Astrocyte of the cerebellum (primary cell): ENCODE measurements around the gene IRF3.

Experiments
- DNase-seq: peaks from one replicate; pipeline ENCODE4 v3.0.0-alpha.2; 2011; ENCODE audit warnings: low read depth
- H3K4me3 ChIP-seq: 2 replicates; pipeline ENCODE4 v1.5.1; 2011; ENCODE audit warnings: mild to moderate bottlenecking, low read depth, low read length, moderate library complexity
- in situ Hi-C: cut with HindIII; loops from 2 replicates; pipeline ENCODE4 v1.10.0; 2017; ENCODE audit warnings: low sequenced_read_pairs
- TF ChIP-seq, protein P1 (sequence below): IDR thresholded peaks from 2 replicates; pipeline ENCODE4 v1.5.1; 2012; ENCODE audit warnings: low read length, low read depth, moderate library complexity, mild to moderate bottlenecking; ENCODE audit errors: missing control alignments

Gene IRF3

DNA sequence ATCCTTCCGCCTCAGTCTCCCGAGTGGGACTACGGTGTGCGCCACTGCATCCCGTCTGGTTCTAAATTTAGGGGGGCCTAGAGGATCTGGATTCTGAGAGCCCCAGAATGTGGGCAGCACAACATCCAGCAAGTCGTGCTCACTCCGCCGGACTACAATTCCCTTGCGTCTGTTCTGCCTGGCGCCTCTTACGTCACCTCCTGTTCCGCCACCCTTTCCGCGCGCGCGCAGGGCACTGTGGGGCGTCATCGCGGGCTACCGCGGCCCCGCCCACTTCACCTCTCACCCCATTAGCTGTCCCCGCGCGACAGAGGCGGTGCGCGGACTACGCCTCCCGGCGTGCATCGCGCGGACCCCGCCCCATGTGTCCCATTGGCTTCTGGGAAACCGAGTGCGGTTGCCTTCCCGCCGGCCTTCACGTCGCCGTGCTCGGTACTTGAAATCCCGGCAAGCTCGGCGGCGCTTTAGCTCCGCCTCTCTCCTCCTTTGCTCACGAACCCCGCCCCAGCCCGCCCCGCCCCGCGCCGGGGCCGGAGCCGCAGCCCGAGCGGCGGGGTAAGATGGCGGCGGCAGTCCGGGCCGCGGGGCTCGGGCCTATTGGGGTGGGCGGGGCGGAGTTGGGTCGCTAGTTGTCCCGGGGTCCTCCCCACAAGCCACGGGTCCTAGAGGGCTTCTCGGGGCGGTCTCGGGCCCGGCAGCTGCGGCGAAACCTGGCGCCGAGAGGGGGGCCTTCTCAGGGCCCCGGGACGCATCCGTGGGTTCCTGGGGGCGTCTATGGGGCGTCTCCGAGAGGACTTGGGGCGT lies 23.8 kb downstream of the IRF3 start, which contains the start of gene SCAF1:
SCAF1 (plus strand) TSS at position 522 of the 804 bp plus-strand sequence. CDS start 2,818 bp downstream, outside the sequence.
- DNase-seq: peak; percentile 99
- H3K4me3 ChIP-seq: peak within 1 kb of the TSS; percentile 100
- in situ Hi-C loops: loop anchor here (10.0 kb wide), 1 partner anchor 127 kb away; the partner anchor contains the start of gene FCGRT
- TF ChIP-seq, protein P1, sequence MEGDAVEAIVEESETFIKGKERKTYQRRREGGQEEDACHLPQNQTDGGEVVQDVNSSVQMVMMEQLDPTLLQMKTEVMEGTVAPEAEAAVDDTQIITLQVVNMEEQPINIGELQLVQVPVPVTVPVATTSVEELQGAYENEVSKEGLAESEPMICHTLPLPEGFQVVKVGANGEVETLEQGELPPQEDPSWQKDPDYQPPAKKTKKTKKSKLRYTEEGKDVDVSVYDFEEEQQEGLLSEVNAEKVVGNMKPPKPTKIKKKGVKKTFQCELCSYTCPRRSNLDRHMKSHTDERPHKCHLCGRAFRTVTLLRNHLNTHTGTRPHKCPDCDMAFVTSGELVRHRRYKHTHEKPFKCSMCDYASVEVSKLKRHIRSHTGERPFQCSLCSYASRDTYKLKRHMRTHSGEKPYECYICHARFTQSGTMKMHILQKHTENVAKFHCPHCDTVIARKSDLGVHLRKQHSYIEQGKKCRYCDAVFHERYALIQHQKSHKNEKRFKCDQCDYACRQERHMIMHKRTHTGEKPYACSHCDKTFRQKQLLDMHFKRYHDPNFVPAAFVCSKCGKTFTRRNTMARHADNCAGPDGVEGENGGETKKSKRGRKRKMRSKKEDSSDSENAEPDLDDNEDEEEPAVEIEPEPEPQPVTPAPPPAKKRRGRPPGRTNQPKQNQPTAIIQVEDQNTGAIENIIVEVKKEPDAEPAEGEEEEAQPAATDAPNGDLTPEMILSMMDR: no peak

DNA sequence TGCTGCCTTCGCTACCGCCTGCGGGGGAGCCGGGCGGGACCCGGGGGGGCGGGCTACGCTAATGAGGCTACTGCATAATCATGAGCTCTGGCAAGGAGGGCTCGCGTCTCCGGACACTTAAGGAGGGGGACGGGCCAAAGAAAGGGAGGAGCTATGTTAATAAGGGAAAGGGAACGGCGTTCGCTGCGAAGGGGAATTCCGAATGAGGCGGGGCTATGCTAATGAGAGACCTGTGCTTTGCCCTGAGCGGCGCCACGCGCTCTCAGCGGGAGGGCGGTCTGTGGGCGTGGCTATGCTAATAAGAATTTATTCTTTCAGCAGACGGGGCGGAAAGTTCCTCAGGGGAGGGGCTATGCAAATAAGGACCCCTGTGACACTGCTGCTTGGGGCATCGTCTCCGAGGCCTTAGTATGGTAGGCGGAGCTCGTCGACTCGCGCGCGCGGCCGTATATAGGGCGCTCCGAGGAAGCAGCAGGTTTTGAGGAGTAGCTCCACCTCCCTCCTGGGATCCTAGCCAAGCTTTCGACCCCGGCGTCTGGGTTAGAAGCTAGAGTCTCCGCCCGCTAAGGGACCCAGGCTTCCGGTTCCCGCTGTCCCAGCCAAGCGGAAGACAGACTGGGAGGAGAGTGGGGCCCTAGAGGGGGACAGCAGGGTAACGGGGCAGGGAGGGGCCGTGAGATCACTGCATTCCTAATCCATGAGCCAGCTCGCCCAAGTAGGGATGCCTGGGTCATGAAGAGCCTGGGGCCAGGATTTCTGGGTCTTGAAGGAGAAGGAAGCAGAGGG lies 25.4 kb downstream of the IRF3 start, which contains the start of gene RRAS:
RRAS (minus strand) TSS at position 31 of the 786 bp plus-strand sequence. CDS start 45 bp downstream, outside the sequence.
- TF ChIP-seq, protein P1: no peak
- peak; percentile 99 for DNase-seq
- H3K4me3 ChIP-seq: peak within 1 kb of the TSS; percentile 69
- in situ Hi-C loops: loop anchor here (10.0 kb wide), 1 partner anchor 126 kb away; the partner anchor contains the start of gene FCGRT

DNA sequence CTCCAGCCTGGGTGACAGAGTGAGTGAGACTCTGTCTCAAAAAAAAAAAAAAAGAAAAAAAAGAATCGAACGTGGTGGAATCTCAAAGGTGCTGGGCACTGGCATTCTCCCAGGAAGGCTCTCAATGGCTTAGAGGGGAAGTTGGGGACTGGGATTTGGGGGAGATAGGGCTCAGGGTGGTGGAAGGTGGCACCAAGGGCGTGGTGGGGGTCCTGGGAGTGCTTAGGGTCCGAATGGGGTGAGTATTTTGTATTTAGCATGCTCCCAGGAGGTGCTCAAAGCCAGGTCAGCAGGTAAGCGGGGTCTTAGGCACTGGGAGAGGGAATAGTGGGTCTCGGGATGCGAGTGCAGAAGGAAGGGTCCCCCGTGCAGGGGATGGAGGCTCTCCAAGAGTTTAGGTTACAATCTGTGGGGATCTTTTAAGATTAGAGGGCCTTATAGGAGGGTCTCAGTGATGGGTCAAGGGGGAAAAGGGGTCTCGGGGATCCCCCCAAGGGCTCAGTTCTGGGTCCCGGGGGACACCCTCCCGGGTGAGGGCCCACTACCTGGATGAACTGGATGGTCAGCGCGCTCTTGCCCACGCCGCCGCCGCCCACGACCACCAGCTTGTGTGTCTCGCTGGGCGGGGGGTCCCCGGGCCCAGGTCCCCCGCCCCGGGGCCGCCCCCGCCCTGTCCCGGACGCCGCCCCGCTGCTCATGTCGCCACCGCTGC lies 26.1 kb downstream of the IRF3 start:
- H3K4me3 ChIP-seq: peak overlapping the region; percentile 69
- TF ChIP-seq, protein P1: no peak
- in situ Hi-C loops: loop anchor here (10.0 kb wide), 1 partner anchor 125 kb away; the partner anchor contains the start of gene FCGRT
- no peak for DNase-seq

DNA sequence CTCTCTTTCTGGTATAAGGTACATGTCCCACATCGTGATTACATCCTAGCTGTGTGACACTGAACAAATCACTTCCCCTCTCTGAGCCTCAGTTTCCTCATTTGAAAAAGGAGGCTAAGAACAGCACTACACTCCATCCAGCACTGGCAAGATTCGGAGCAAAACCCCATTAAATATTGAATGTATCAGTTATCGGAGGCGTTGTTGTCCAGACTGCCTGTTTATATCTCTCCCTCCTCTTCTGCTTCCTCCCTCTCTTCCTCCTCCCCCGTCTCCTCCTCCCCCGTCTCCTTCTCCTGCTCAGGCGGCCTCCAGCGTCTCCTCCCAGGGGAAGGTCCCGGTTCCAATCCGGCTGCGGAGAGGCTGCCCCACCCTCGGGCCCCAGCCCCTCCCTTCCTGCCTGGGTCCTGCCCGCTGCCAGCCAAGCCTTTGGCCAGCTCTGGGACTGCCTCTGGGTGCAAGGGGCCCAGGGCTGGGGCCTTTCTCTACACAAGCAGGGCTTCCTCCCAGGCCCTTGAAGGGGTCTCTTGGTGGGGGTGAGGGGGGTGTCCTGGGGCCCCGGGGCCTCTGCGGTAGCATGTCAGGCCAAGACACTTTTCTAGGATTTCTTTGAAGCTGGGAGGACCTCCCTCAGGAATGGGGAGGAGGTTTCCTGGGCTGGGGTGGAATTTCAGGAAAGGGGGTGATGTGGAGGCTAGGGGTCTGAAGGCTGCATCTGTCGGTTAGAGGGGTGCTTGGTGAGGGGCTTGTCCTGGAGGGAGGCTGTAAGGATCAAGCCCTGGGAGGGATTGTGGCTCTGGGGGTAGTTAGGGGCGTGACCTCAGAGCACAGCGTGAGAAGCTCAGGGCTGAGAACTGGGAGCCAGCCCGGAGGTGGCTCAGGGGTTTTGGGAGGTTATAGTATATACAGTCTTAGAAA lies 27.6 kb downstream of the IRF3 start:
- in situ Hi-C loops: no loop called here
- H3K4me3 ChIP-seq: peak overlapping the region; percentile 69
- no peak for DNase-seq
- TF ChIP-seq, protein P1: no peak

DNA sequence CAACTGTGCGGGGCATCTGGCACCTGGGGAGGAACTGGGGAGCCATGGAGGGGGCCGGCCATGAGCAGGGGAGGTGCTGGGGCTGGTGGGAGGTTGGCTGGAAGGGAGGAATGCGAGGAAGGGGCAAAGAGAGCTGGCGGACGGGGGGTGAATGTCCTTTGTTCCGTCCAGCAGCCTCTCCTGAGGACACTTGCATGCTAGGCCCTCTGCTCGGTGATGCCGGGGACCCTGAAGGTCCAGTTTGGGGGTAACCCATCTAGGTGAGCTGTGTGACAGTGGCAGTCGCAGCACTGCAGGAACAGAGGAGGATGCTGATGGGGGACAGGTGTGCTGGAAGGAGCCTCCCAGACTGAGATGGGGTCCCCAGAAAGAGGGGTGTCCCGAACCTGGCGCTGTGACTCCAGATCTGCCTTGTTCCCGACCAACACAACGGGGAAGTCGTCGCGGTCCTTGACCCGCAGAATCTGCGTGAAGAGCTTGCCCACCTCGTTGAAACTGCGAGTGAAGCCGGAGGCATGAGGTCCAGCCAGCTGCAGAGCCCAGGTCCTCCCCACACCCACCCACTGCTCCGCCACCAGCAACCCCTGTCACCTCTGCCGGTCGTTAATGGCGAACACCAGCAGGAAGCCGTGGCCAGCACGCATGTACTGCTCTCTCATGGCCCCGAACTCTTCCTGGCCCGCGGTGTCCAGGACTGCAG lies 29.3 kb downstream of the IRF3 start:
- no peak overlapping the region for H3K4me3 ChIP-seq
- in situ Hi-C loops: no loop called here
- DNase-seq: no peak
- TF ChIP-seq, protein P1: no peak
